K562 (cell line): ENCODE data around the gene DDR1.

Source experiments
- CBFA2T2 ChIP-seq: fragments of 450-650 bp; conservative IDR thresholded peaks from 2 replicates; pipeline ENCODE4 v1.6.1; 2017; ENCODE audit warnings: mild to moderate bottlenecking
- EGR1 ChIP-seq: fragments of 450-650 bp; conservative IDR thresholded peaks from 2 replicates; pipeline ENCODE4 v1.6.1; 2017; ENCODE audit warnings: mild to moderate bottlenecking
- FOXA3 ChIP-seq, 2 experiments: fragments of 450-650 bp in 1 of 2; sonication (generic) in 1 of 2; formaldehyde crosslinking; IDR thresholded peaks in 1 of 2; conservative IDR thresholded peaks in 1 of 2; 2 replicates each; pipeline versions ENCODE4 v1.4.0 to v1.8.0; 2020 to 2022; ENCODE audit warnings: mild to moderate bottlenecking in 2 of 2, missing genetic modification reagents in 1 of 2
- HNRNPUL1 ChIP-seq: fragments of 200-400 bp; formaldehyde crosslinking; IDR thresholded peaks from 2 replicates; pipeline ENCODE4 v1.6.1; 2017; ENCODE audit warnings: low read length
- HOXB6 ChIP-seq: fragments of 250-450 bp; sonication (Bioruptor Pico); IDR thresholded peaks from 2 replicates; pipeline ENCODE4 v1.5.1; 2022; ENCODE audit warnings: mild to moderate bottlenecking, borderline replicate concordance
- KLF16 ChIP-seq: IDR thresholded peaks from 2 replicates; pipeline ENCODE4 v1.6.1; 2016; ENCODE audit warnings: antibody characterized with exemption
- MEF2A ChIP-seq: IDR thresholded peaks from 2 replicates; pipeline ENCODE4 v1.6.1; 2011; ENCODE audit warnings: low read depth, mild to moderate bottlenecking, low read length, moderate library complexity; ENCODE audit not compliant: control insufficient read depth
- RAD21 ChIP-seq, 2 experiments: fragments of 250-450 bp in 1 of 2; fragments of 450-650 bp in 1 of 2; sonication (Bioruptor Pico) in 1 of 2; formaldehyde crosslinking in 1 of 2; IDR thresholded peaks in 1 of 2; conservative IDR thresholded peaks in 1 of 2; 2 replicates each; pipeline versions ENCODE4 v1.4.0 to v1.8.0; 2020 to 2022; ENCODE audit warnings: mild to moderate bottlenecking in 2 of 2, moderate library complexity in 1 of 2
- SETDB1 ChIP-seq: IDR thresholded peaks from one replicate; pipeline ENCODE4 v1.6.1; 2012; ENCODE audit warnings: low read length, control low read depth, inconsistent platforms
- TF ChIP-seq, protein P1 (sequence below): sonication (generic); formaldehyde crosslinking; IDR thresholded peaks from 2 replicates; pipeline ENCODE4 v1.8.1; 2022; ENCODE audit warnings: missing genetic modification reagents
- TF ChIP-seq, protein P2 (sequence below): sonication (generic); formaldehyde crosslinking; IDR thresholded peaks from 2 replicates; pipeline ENCODE4 v1.8.0; 2022; ENCODE audit warnings: mild to moderate bottlenecking, missing genetic modification reagents
- TF ChIP-seq, protein P3 (sequence below): fragments of 450-650 bp; IDR thresholded peaks from 2 replicates; pipeline ENCODE4 v1.6.1; 2017; ENCODE audit warnings: antibody characterized with exemption
- TF ChIP-seq, protein P4 (sequence below): IDR thresholded peaks from 3 replicates; pipeline ENCODE4 v1.6.1; 2011; ENCODE audit warnings: borderline replicate concordance, mild to moderate bottlenecking; ENCODE audit not compliant: insufficient read length, insufficient read depth

DNA sequence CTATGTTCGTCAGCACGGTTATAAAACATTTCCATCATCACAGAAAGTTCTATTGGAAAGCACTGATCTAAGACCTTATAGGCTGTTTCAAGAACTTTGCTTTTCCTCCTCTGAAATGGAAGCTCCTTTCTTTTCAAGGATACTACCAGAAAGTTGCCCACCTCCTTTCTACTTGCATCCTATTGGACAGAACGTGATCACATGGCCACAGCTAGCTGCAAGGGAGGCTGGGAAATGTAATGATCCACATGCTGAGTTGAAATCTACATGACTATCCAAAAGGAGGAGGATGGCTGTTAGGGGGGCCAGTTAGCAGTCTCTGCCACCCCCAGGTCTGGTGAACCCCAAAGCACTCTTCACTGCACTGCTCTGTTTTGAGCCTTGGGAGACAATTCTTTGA, 44.4 kb downstream of the DDR1 start:
- no peak for TF ChIP-seq EGR1
- TF ChIP-seq, protein P1, sequence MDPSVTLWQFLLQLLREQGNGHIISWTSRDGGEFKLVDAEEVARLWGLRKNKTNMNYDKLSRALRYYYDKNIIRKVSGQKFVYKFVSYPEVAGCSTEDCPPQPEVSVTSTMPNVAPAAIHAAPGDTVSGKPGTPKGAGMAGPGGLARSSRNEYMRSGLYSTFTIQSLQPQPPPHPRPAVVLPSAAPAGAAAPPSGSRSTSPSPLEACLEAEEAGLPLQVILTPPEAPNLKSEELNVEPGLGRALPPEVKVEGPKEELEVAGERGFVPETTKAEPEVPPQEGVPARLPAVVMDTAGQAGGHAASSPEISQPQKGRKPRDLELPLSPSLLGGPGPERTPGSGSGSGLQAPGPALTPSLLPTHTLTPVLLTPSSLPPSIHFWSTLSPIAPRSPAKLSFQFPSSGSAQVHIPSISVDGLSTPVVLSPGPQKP (CRISPR knock-in tag) = no peak
- TF ChIP-seq, protein P2, sequence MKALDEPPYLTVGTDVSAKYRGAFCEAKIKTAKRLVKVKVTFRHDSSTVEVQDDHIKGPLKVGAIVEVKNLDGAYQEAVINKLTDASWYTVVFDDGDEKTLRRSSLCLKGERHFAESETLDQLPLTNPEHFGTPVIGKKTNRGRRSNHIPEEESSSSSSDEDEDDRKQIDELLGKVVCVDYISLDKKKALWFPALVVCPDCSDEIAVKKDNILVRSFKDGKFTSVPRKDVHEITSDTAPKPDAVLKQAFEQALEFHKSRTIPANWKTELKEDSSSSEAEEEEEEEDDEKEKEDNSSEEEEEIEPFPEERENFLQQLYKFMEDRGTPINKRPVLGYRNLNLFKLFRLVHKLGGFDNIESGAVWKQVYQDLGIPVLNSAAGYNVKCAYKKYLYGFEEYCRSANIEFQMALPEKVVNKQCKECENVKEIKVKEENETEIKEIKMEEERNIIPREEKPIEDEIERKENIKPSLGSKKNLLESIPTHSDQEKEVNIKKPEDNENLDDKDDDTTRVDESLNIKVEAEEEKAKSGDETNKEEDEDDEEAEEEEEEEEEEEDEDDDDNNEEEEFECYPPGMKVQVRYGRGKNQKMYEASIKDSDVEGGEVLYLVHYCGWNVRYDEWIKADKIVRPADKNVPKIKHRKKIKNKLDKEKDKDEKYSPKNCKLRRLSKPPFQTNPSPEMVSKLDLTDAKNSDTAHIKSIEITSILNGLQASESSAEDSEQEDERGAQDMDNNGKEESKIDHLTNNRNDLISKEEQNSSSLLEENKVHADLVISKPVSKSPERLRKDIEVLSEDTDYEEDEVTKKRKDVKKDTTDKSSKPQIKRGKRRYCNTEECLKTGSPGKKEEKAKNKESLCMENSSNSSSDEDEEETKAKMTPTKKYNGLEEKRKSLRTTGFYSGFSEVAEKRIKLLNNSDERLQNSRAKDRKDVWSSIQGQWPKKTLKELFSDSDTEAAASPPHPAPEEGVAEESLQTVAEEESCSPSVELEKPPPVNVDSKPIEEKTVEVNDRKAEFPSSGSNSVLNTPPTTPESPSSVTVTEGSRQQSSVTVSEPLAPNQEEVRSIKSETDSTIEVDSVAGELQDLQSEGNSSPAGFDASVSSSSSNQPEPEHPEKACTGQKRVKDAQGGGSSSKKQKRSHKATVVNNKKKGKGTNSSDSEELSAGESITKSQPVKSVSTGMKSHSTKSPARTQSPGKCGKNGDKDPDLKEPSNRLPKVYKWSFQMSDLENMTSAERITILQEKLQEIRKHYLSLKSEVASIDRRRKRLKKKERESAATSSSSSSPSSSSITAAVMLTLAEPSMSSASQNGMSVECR (CRISPR knock-in tag) = no peak
- no peak for TF ChIP-seq HOXB6
- no peak for TF ChIP-seq MEF2A
- TF ChIP-seq SETDB1 = no peak
- TF ChIP-seq HNRNPUL1 = no peak
- TF ChIP-seq, protein P3, sequence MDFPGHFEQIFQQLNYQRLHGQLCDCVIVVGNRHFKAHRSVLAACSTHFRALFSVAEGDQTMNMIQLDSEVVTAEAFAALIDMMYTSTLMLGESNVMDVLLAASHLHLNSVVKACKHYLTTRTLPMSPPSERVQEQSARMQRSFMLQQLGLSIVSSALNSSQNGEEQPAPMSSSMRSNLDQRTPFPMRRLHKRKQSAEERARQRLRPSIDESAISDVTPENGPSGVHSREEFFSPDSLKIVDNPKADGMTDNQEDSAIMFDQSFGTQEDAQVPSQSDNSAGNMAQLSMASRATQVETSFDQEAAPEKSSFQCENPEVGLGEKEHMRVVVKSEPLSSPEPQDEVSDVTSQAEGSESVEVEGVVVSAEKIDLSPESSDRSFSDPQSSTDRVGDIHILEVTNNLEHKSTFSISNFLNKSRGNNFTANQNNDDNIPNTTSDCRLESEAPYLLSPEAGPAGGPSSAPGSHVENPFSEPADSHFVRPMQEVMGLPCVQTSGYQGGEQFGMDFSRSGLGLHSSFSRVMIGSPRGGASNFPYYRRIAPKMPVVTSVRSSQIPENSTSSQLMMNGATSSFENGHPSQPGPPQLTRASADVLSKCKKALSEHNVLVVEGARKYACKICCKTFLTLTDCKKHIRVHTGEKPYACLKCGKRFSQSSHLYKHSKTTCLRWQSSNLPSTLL = no peak
- no peak for TF ChIP-seq FOXA3 (CRISPR knock-in tag; conservative IDR thresholded peaks at IDR 0.05 in 1 of 2, IDR thresholded peaks at IDR 0.05 in 1 of 2)
- 0 out of 2 replicates have a peak, but pooled peaks have one; percentile 12 for TF ChIP-seq CBFA2T2
- no peak for TF ChIP-seq KLF16
- TF ChIP-seq RAD21 (CRISPR knock-in tag; conservative IDR thresholded peaks at IDR 0.05 in 1 of 2, IDR thresholded peaks at IDR 0.05 in 1 of 2) = no peak
- TF ChIP-seq, protein P4, sequence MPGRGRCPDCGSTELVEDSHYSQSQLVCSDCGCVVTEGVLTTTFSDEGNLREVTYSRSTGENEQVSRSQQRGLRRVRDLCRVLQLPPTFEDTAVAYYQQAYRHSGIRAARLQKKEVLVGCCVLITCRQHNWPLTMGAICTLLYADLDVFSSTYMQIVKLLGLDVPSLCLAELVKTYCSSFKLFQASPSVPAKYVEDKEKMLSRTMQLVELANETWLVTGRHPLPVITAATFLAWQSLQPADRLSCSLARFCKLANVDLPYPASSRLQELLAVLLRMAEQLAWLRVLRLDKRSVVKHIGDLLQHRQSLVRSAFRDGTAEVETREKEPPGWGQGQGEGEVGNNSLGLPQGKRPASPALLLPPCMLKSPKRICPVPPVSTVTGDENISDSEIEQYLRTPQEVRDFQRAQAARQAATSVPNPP = no peak
